Sigmoid colon (tissue), 4 donors: ENCODE measurements around the gene LRRFIP1.

Source experiments
- POLR2A ChIP-seq, 2 donors: fragments of 450-650 bp; IDR thresholded peaks; one replicate each; pipeline ENCODE4 v1.6.1; 2016; ENCODE audit warnings: antibody characterized with exemption in 2 of 2, mild to moderate bottlenecking in 2 of 2, moderate library complexity in 2 of 2
- POLR2AphosphoS5 ChIP-seq, 4 donors: sonication (generic); formaldehyde crosslinking; IDR thresholded peaks; one replicate each; pipeline ENCODE4 v1.6.1; 2017; ENCODE audit warnings: antibody characterized with exemption in 4 of 4
- TF ChIP-seq, protein P1 (sequence below), 4 experiments: fragments of 450-650 bp in 3 of 4; fragments of 200-600 bp in 1 of 4; IDR thresholded peaks; one replicate each; pipeline ENCODE4 v1.5.1; 2016 to 2019; ENCODE audit warnings: antibody characterized with exemption in 4 of 4, mild to moderate bottlenecking in 3 of 4, moderate library complexity in 2 of 4

DNA sequence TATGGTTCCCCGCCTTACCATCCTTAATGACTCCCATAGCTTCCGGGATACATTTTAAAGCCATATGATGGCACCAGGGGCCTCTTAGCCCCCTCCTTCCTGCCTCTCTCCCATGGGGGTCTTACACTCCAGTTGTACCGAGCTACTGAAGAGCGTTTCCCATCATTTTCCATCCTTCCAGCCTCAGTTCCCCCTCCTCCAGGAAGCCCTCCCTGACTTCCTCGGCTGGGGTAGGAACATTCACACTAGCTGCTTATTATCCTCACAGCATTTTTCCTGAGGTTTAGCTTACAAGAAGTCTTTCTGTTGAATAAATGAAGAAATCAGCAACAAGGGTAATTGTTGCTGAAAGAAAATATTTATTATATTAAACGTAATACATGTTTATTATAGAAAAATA, 41.1 kb downstream of the LRRFIP1 start:
- TF ChIP-seq POLR2AphosphoS5 (IDR thresholded peaks at IDR 0.05): no peak
- TF ChIP-seq, protein P1, sequence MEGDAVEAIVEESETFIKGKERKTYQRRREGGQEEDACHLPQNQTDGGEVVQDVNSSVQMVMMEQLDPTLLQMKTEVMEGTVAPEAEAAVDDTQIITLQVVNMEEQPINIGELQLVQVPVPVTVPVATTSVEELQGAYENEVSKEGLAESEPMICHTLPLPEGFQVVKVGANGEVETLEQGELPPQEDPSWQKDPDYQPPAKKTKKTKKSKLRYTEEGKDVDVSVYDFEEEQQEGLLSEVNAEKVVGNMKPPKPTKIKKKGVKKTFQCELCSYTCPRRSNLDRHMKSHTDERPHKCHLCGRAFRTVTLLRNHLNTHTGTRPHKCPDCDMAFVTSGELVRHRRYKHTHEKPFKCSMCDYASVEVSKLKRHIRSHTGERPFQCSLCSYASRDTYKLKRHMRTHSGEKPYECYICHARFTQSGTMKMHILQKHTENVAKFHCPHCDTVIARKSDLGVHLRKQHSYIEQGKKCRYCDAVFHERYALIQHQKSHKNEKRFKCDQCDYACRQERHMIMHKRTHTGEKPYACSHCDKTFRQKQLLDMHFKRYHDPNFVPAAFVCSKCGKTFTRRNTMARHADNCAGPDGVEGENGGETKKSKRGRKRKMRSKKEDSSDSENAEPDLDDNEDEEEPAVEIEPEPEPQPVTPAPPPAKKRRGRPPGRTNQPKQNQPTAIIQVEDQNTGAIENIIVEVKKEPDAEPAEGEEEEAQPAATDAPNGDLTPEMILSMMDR (IDR thresholded peaks at IDR 0.05): no peak
- TF ChIP-seq POLR2A (IDR thresholded peaks at IDR 0.05): no peak
